Measurements from ENCODE around the gene DMD.
"Not testable (repeated sequence)": the region's sequence is repeated elsewhere in the genome, so short reads cannot be mapped to it uniquely, and the experiment has no call there.

Gene DMD

DNA sequence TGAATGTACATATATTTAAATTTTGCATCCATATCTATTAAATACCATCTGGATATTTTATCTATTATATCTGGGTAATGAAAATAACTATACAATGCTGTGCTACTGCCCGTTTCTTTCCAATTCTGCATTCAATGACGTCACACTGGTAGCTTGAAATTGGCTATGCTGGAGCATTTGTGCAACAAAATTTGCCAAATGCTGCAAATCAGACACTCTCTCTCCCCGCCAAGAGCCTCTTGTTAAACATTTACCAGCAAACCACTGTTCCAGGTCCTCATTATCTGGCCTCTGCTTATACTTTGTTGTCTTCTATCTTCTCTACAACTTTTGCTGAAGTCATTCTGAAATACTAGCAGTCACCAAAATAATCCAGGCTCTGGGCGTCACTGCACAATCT is 1201.1 kb downstream of the DMD start:
- DNase-seq (no peak), ATAC-seq (no peak)

DNA sequence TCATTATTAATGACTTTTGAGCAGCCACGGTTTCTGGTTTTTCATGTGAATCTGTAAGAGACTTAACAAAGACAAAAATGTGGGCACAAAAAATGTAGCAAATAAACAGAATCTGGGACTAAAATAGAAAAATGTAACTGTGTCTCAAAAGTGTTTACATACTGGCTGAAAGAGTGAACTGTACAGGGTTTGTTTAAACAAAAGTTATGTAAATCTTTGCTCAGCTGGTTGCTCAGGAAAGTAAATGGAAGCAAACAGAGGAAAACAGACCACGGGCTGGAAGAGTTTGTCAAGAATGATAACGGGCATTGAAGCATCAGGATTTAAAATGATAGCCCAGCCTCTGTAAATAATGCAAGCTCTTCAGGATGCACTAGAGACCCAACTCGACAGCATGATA is 1217.7 kb downstream of the DMD start:
- ATAC-seq (no peak), DNase-seq (no peak)

DNA sequence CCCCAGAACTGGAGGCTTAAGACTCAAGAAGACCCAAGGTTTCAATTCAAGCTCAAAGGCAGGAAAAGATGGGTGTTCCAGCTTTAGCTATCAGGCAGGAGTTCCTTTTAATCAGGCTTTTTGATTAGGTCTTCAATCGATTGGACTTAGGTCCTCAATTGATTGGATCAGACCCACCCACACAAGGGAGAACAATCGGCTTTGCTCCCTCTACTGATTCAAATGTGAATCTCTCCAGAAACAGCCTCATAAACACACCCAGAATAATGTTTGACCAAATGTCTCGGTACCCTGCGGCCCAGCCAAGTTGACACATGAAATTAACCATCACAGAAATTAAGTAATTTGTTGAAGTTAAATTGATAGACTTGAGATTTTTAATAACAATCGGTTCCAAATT is 1222.4 kb downstream of the DMD start:
- DNase-seq (no peak), ATAC-seq (no peak)

DNA sequence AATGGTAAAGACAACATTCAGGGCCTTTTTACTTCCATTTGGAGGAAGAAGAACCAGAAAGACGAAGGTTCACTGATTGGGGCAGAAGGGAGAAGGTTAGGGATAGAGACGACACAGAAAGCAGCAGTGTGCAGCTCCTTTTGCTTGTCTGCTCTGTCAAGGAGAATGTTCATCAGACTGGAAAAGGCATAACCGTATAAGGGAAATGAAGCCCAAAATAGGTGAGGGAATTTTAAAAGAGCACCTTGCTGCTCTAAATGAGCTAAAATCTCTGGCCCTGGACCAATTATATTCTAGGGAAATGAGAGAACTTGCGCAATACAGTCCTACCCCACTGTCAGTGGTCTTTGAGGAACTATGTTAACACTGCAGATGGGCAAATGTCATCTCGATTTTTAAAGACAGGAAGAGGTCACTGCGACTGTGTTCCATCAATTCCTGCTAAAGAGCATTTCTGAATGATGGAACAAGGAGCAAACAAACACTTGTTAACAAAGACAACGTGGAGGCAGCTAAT is 1229.7 kb downstream of the DMD start:
- DNase-seq (no peak), ATAC-seq (no peak)

DNA sequence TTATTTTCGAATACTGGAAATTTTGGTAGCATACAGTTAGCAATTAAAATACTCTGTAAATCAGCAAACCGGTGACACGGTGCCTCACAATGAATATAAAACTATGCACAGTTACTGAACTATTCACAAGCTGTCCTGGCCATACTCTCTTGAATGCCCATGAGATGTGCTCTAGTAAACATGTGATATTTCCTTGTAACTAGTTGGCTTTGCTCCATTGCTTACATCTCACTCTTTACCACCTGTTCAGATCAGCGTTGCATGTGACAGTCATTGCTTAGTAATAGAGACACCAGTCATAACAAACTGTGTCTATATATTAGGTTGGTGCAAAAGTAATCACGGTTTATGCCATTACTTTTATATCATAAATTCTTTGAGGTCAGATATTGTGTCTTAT is 1241.6 kb downstream of the DMD start:
- no peak for ATAC-seq
- DNase-seq, result no peak

DNA sequence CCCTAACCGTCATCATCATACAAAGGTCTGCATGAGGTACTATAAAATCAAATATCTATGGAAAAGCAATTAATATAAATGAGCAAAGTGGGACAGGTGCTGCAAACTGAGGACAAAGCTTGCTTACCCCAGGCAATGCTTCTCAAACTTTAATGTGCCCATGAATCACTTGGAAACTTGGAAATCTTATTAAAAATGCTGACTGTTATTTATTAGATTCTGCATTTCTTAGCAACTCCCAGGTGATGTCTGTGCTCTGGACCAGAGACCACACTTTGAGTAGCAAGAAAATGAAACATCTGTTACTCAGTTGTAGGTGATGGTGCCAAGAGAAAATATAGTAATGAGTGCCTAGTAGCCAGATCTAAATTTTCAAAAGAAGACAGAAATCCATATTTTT is 1249.1 kb downstream of the DMD start:
- ATAC-seq (no peak), DNase-seq (no peak)

DNA sequence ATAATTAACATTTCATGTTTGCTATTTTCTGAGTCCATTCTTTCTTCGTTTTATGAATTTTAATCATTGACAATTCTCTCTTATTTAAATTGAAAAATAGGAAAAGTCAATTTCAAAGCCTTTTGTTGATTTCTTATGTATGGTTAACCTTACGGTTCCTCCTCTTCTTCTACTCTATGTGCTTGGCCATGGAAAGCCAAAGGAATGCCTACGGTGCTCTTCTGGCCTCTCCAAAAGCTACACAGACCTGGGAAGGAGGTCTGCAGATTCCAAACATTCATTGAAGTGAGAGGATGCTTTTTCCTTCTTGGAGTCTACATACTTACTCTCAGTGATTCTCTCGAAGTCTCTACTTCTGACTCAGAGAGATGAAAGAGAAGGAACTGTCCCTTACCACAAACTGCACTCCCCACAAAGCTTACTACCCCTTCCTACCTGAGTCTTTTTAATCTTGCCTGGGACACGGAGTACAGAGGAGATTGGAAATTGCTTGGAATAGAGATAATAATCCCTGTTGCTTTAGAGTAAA is 1276.4 kb downstream of the DMD start:
- ATAC-seq (no peak), DNase-seq (no peak)

DNA sequence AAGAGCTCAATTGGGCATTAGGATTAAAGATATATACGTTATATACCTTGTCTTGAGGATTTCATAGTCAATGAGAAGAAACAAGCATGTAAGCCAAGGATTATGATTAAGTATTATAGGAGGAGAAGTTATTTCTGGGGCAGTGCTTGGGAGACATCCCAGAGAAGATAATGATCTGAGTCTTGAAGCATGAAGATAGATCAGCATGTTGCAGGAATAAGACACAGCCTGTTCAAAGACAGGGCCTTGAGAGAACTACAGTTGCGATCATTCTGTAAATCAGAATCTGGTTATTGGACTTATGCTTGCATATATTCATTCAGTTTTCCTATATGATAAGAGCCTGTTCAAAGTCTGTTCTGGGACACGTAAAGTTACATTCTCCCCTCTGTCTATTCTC is 1277.3 kb downstream of the DMD start:
- no peak for ATAC-seq
- no peak for DNase-seq

DNA sequence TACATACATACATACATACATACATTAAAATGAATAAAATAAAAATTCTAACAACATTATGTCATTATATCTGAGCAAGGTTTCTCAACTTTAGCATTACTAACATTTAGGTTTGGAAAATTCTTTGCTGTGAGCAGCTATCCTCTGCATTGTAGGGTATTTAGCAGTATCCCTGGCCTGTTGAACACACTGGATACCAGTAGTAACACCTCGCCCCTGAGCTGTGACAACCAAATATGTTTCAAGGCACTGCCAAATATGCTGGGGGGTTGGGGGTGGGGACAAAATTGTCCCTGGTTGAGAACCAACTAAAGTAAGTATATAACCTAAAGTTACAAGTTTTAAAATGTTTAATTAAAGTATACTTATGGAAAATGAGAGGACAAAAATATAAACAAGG is 1278.6 kb downstream of the DMD start:
- ATAC-seq, result no peak
- DNase-seq, result no peak

DNA sequence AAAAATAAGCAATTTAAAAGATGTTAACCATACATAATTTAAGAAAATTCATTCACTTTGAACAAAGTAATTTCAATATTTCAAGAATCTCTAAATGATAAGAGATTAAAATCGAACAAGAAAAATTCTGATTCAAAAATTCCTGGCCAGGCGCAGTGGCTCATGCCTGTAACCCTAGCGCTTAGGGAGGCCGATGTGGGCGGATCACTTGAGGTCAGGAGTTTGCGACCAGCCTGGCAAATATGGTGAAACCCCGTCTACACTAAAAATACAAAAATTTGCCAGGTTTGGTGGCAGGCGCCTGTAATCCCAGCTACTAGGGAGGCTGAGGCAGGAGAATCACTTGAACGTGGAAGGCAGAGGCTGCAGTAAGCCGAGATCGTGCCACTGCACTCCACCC is 1279.0 kb downstream of the DMD start:
- not testable (repeated sequence) for DNase-seq, ATAC-seq

DNA sequence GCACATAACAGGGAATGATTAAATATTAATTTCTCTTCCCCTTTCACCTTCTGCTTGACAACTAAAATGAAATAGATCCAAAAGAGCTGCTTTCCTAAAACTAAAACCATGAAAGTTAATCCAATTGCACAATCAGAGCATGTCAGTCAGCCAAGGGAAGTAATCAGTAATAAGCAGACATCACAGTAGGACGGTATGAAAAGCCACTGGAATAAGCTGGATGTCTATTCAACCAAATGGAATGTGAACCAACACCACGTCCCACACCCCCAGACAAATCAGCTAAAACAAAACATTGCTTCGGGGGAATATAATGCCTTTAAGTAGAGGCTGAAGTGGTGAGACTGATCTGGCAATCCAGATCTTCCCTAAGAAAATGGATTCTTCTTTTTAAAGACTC is 1280.1 kb downstream of the DMD start:
- ATAC-seq, result no peak
- no peak for DNase-seq

DNA sequence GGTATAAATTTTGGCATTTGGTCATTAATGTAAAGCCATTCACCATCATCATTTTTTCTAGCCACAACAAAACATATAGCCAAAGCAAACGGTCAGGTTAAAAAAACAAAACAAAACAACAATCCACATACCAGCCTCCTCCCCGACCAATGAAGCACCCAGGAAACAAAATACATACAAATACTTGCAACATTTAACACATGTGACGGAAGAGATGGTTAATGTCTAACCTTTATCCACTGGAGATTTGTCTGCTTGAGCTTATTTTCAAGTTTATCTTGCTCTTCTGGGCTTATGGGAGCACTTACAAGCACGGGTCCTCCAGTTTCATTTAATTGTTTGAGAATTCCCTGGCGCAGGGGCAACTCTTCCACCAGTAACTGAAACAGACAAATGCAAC is 1282.0 kb downstream of the DMD start:
- DNase-seq (no peak), ATAC-seq (no peak)

DNA sequence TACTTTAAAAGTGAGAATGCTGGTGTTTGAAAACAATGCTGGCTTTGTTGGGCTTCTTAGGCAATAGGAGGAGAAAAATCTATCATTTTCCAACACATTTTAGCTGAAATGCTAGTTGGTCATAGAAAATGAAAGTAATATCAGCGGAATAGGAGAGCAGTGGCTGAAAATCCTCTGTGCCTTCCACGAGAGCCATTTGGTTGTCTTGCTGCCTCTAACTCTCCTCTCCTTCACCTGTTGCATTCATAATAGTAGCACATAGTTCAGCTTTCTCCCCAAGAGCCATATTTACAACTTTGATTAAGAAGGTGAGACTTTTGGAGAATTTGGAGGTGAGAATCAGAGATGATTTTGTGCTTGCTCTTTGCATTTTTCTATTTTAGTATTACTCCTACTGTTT is 1290.1 kb downstream of the DMD start:
- no peak for ATAC-seq
- no peak for DNase-seq

DNA sequence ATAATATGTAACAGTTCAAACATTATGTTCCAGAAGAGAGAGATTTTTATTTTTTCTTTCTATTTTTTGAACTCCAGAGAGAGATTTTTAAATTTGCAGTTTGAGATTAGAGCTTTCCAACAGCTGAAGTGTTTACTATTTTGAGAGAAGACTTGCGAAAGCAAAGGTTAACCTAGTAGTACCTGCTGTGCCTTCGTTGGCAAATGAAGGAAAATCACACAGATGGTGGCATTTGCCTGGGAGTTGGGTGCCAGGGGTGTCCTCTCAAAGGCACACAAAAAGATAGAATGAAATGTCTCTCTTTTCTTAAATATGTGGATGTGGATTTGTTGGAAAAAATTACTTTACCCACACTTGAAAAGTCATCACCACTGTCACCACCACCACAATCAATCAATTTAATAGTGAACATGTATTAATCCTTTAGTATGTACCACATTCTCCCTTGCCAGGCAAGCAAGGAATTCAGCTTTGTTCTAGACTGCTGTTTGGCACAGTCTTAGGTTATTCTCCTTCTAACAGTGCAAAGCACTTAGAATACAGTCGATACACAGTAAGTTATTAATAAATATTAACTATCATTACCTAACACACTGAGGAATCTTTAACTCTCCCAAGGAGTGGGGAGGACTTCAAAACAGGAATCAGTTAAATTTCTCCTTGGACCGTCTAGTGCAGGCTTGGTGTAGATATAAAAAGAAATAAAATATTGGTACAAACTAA is 1301.3 kb downstream of the DMD start:
- no peak for ATAC-seq
- DNase-seq, result no peak

DNA sequence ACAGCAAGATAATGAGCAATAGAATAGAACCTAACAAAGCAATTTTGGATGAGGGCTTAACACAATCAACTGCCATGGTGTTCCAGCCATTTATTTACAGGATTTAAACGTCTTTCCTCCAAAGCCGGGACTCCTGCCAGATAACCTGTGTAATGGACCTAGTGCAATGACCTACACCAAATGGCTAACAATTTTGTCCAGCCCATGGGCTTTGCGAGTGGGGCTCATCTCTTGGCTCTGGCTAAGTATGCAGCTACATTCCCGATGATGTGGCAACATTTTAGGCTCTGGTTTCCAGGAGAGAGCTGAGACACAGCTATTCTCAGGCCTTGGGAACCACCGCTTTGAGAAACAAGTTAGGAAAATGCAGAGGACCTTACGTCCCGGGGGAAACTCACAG is 1317.2 kb downstream of the DMD start:
- ATAC-seq (no peak), DNase-seq (no peak)

DNA sequence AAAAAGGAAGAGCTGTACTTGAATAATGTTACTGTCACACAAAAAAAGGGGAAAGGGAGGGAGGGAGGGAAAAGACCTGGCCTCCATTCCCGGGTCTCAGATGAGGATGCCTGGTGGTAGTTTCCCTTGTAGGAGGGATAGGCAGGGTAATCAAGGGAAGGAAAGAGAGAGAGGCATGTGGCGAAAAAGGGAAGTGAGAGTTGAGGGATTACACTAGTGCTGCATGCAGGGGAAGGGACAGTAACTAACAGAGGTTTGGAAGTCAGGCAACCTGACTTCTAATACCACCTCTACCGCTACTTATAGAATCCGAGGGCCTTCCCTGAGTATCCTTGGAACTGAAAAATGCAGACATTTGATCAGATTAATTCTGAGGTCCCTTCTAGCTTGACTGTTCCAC is 1317.8 kb downstream of the DMD start:
- ATAC-seq (no peak), DNase-seq (no peak)

DNA sequence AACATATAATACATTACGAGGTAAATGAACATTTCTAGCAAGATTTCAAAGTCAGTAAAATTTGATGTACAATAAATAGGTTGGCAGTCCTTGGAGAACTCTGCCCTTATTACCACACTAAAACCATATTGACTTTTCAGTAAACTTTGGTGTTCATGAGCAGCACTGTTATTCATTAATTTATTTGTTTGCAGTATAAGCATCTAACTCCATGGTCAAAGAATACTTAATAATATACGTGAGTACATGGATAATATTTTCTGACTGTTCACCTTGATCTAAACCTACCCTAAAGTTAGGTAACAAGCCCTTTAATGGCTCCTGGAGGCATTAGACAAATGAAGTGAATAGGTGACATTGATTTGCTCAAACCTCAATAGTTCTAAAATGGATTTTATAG is 1322.3 kb downstream of the DMD start:
- no peak for DNase-seq
- no peak for ATAC-seq

DNA sequence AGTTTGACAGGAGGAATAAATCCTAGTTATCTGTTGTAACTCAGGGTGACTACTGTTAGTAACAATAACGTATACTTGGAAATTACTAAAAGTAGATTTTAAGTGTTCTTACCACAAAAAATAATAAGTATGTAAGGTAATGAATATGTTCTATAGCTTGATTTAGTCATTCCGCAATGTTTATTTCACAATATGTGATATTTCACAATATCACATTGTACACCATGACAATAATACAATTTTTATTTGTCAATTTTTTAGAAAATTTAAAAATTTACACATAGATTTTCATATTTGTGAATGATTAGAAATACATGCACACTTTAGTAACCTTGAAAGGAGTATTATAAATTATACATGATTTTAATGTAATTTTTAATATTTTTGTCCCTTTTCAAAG is 1326.8 kb downstream of the DMD start:
- DNase-seq (no peak), ATAC-seq (no peak)

DNA sequence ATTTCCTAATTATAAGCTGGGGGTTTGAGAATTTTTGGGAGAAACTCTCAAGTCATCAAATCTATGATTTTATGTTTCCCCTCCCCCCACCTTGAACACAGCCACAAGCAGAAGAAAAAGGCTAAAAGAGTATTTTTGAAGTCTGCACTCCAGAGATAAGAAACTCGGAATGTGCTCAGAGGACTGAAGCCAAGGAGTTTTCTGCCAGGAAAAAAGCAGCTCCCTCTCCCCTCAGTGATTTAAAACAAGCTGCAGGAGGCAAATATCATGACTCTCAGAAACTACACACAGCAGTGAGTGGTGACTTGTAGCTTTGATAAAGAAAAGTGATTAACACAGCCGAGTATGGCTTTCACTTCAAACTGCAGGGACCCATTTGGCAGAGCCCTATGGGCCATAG is 1339.3 kb downstream of the DMD start:
- no peak for ATAC-seq
- no peak for DNase-seq

DNA sequence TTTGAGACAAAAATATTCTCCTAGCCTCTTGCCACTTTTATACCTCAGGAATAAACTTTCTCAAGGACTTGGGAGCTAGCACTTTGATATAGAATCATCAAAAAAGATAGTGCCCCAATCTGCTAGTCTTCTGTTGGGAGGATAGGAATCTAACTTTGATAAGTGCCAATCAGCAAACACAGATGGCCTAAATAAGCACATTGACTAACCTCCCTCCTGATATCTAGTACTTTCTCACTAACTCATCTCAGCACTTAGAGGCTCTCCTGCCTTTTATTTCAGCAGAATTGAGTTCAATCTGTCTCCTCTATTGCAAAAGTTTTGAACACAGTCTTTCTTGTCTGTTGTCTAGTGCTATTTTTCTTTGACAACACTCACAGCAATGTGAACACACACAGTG is 1341.1 kb downstream of the DMD start:
- DNase-seq (no peak), ATAC-seq (no peak)

DNA sequence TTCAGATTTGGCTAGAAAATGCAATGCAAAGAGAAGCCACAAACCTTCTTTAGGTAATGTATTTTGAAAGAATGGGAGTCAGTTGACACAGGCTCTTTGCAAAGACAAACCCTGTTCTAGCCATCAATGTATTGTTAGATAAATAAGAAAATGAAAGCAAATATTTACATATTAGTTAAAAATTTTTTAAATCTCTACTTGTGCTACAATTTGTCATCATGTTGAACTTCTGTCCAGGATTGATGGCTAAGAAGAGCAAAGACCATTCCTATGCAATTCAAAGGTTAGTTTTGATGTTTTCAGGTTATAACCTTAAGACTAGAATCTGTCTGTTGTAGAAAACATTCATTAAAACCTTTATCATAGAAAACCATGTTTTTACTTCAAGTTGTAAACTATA is 1350.7 kb downstream of the DMD start:
- no peak for ATAC-seq

DNA sequence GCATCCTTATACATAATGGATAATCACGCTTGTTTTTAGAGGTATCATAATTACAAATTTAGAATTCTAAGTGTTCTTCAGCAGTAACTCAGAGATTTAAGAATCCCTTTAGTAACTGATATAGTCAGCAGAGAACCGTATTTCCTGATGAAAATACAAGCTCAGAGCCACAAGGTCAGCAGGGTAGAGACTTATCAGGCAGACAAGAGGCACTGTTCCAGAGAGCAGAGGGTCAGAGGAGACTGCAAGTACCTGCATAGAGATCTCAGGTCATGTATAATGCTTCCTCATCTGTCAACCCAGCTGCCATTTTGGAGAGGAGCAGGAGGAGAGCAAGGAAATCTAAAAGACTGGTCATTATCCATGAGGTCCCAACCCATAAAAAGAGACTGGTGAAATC is 1352.4 kb downstream of the DMD start:
- DNase-seq, result no peak
- ATAC-seq, result no peak

More for the DNA sequence above, 1350.7 kb downstream of the DMD start:
- DNase-seq, result no peak

DNA sequence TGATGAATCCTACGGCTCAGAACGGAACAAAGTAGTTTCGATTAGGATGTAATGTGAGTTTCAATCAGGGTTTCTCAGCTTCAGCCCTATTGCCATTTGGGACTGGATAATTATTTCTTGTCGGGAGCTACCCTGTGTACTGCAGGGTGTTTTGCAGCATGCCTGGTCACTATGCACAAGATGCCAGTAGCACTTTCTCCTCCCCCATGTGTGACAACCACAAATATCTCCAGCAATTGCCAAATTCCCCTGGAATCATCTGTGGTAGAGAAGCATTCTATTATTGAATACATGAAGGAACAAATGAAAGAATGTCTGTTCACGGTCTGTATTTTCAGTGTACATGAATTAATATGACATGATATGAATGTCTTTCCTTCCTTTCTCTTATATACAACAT is 1356.6 kb downstream of the DMD start:
- DNase-seq (no peak), ATAC-seq (no peak)

DNA sequence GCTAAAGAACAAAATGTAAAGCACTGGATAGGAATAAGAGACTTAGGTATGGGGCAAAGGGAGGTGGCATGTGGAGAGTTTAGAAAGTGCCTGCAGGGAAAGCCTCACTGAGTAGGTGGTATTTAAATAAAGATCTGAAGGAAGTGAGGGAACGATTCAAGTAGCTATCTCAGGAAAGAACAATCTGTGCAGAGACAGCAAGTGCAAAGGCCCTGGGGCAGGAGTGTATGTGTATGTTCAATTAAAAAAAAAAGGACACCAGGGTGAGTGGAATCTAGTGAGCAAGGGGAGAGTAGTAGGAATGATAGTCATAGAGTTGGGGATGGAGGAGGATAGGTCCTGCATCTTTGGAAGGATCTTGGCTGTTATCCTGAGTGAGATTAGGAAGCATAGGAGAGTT is 1359.6 kb downstream of the DMD start:
- no peak for DNase-seq

More for the DNA sequence above, 1359.6 kb downstream of the DMD start:
- ATAC-seq, result no peak

All from stimulated activated naive CD8-positive, alpha-beta T cell treated with anti-CD3 and anti-CD28 coated beads, Interleukin-15, Interleukin-2, amounts not matched to agents 100 U/mL and 50 U/mL, for 24 hours (primary cell).